Hepatocyte (in vitro differentiated cells): Measurements from ENCODE around the gene PTPN3. TPM values are rescaled to one million over a fixed set of nuclear protein-coding genes. Genes with fewer than 3 reads are reported as not detected.
"Not testable (repeated sequence)": the region's sequence is repeated elsewhere in the genome, so short reads cannot be mapped to it uniquely, and the experiment has no call there.

Experiments used
- DNase-seq: peaks from one replicate; pipeline ENCODE4 v3.0.0-alpha.2; 2016; ENCODE audit warnings: low spot score
- H2AFZ ChIP-seq: fragments of 200-600 bp; sonication (generic); 2 replicates; pipeline ENCODE4 v1.6.0; 2016; ENCODE audit warnings: antibody characterized with exemption, mild to moderate bottlenecking
- H3K27ac ChIP-seq: fragments of 200-600 bp; sonication (generic); 2 replicates; pipeline ENCODE4 v1.5.1; 2016; ENCODE audit warnings: mild to moderate bottlenecking
- H3K27me3 ChIP-seq: fragments of 200-600 bp; sonication (generic); 2 replicates; pipeline ENCODE4 v1.6.1; 2016
- H3K36me3 ChIP-seq: fragments of 200-600 bp; sonication (generic); replicated peaks from 2 replicates; pipeline ENCODE4 v1.5.1; 2016; ENCODE audit warnings: low read depth; ENCODE audit not compliant: insufficient read depth
- H3K4me1 ChIP-seq: fragments of 200-600 bp; sonication (generic); 2 replicates; pipeline ENCODE4 v1.5.1; 2016; ENCODE audit warnings: mild to moderate bottlenecking, moderate library complexity; ENCODE audit not compliant: insufficient read depth
- H3K4me2 ChIP-seq: fragments of 200-600 bp; sonication (generic); 2 replicates; pipeline ENCODE4 v1.6.0; 2016
- H3K4me3 ChIP-seq: fragments of 200-600 bp; sonication (generic); 2 replicates; pipeline ENCODE4 v1.5.1; 2016; ENCODE audit warnings: mild to moderate bottlenecking
- H3K79me2 ChIP-seq: fragments of 200-600 bp; sonication (generic); 2 replicates; pipeline ENCODE4 v1.6.0; 2017; ENCODE audit warnings: mild to moderate bottlenecking
- H3K9me2 ChIP-seq: fragments of 200-600 bp; sonication (generic); replicated peaks from 2 replicates; pipeline ENCODE4 v1.6.0; 2017; ENCODE audit warnings: mild to moderate bottlenecking; ENCODE audit not compliant: insufficient read depth
- H3K9me3 ChIP-seq: fragments of 200-600 bp; sonication (generic); 2 replicates; pipeline ENCODE4 v1.5.1; 2016; ENCODE audit warnings: low read depth, mild to moderate bottlenecking
- H4K20me1 ChIP-seq: fragments of 200-600 bp; sonication (generic); 2 replicates; pipeline ENCODE4 v1.6.0; 2016; ENCODE audit warnings: mild to moderate bottlenecking; ENCODE audit not compliant: insufficient read depth, poor library complexity, severe bottlenecking
- CTCF ChIP-seq: fragments of 200-600 bp; sonication (generic); IDR thresholded peaks from 2 replicates; pipeline ENCODE4 v1.5.1; 2016; ENCODE audit warnings: antibody characterized with exemption, mild to moderate bottlenecking; ENCODE audit not compliant: poor library complexity
- EZH2 ChIP-seq: fragments of 200-600 bp; sonication (generic); IDR thresholded peaks from 2 replicates; pipeline ENCODE4 v1.6.1; 2016; ENCODE audit warnings: antibody characterized with exemption, mild to moderate bottlenecking, borderline replicate concordance
- EZH2phosphoT487 ChIP-seq: fragments of 200-600 bp; sonication (generic); IDR thresholded peaks from one replicate; pipeline ENCODE4 v1.6.1; 2018; ENCODE audit warnings: antibody characterized with exemption, mild to moderate bottlenecking, low read depth, moderate library complexity; ENCODE audit not compliant: unreplicated experiment, severe bottlenecking
- WGBS: methylation state at CpG from one replicate; pipeline ENCODE4 v1.1.6; 2016; ENCODE audit warnings: low lambda C conversion rate; ENCODE audit errors: missing lambda C conversion rate; 5-methylcytosine and 5-hydroxymethylcytosine counted together
- polyA plus RNA-seq: library from polyadenylated mRNA; unstranded; fragments of >200 nt; fragmentation: Nextera tagmentation; extraction: Ambion mirVana; gene quantifications from 2 replicates; pipeline ENCODE4 v1.2.1, GENCODE V29; 2016
- total RNA-seq: library from RNA; depleted of rRNA; stranded (reverse); fragments of >200 nt; gene quantifications from 2 replicates; pipeline ENCODE4 v1.2.3, GENCODE V29; 2014

Gene PTPN3
- total and polyA plus RNA-seq, 2 experiments from 2014 or later, result 4.4 to 12.1 TPM

- TF ChIP-seq EZH2, result no peak
- TF ChIP-seq EZH2phosphoT487, result no peak
- no peak for TF ChIP-seq CTCF
- no peaks in the 10 kb centered on the region for H4K20me1 ChIP-seq
- no peak for DNase-seq
- no peaks in the 10 kb centered on the region for H3K9me2 ChIP-seq
- no peak overlapping the region for H3K4me2 ChIP-seq
- H3K4me1 ChIP-seq, result no peaks in the 10 kb centered on the region
- 86% methylated on average over 5 of the region's 5 CpGs for WGBS
- H2AFZ ChIP-seq, result no peak overlapping the region
- no peaks in the 10 kb centered on the region for H3K36me3 ChIP-seq
- H3K27me3 ChIP-seq, result no peaks in the 10 kb centered on the region
- H3K9me3 ChIP-seq, result no peaks in the 10 kb centered on the region
- no peaks in the 10 kb centered on the region for H3K79me2 ChIP-seq
- no peak overlapping the region for H3K4me3 ChIP-seq
- H3K27ac ChIP-seq, result no peak overlapping the region
Measured at GRCh38 chr9:109360771-109361170, 137.3 kb downstream of the PTPN3 start.

GRCh38 chr9:109358968-109359603 is 139.0 kb downstream of the PTPN3 start:
- H2AFZ ChIP-seq, H3K4me1 ChIP-seq, H3K36me3 ChIP-seq, H3K79me2 ChIP-seq, H3K27me3 ChIP-seq, DNase-seq, H4K20me1 ChIP-seq, H3K9me3 ChIP-seq, H3K4me3 ChIP-seq, H3K9me2 ChIP-seq: not testable (repeated sequence)
- Histone ChIP-seq H3K4me2 (peak overlapping the region; percentile 50), H3K27ac (peak overlapping the region; percentile 64)
- 70% methylated on average over 8 of the region's 8 CpGs for WGBS

GRCh38 chr9:109355564-109356297 is 142.4 kb downstream of the PTPN3 start:
- H3K27me3 ChIP-seq, result no peaks in the 10 kb centered on the region
- no peaks in the 10 kb centered on the region for H4K20me1 ChIP-seq
- no peak for DNase-seq
- TF ChIP-seq EZH2, result no peak
- no peak for TF ChIP-seq EZH2phosphoT487
- no peak for TF ChIP-seq CTCF
- WGBS, result 80% methylated on average over 21 of the region's 21 CpGs
- H3K4me1 ChIP-seq, result no peaks in the 10 kb centered on the region
- no peak overlapping the region for H3K4me3 ChIP-seq
- no peaks in the 10 kb centered on the region for H3K79me2 ChIP-seq
- H3K9me3 ChIP-seq, result no peaks in the 10 kb centered on the region
- no peak overlapping the region for H3K4me2 ChIP-seq
- no peak overlapping the region for H3K27ac ChIP-seq
- no peaks in the 10 kb centered on the region for H3K9me2 ChIP-seq
- no peak overlapping the region for H2AFZ ChIP-seq
- no peaks in the 10 kb centered on the region for H3K36me3 ChIP-seq

GRCh38 chr9:109354190-109354589 is 143.9 kb downstream of the PTPN3 start:
- Histone ChIP-seq H3K79me2 (no peaks in the 10 kb centered on the region), H3K9me2 (no peaks in the 10 kb centered on the region), H3K36me3 (no peaks in the 10 kb centered on the region), H3K4me2 (no peak overlapping the region), H2AFZ (no peak overlapping the region), H3K9me3 (no peaks in the 10 kb centered on the region), H3K27ac (no peak overlapping the region), H3K4me1 (no peaks in the 10 kb centered on the region), H3K27me3 (no peaks in the 10 kb centered on the region), H3K4me3 (no peak overlapping the region), H4K20me1 (no peaks in the 10 kb centered on the region)
- no peak for DNase-seq
- TF ChIP-seq EZH2phosphoT487 (no peak), EZH2 (no peak), CTCF (no peak)
- WGBS, result 81% methylated on average over 2 of the region's 2 CpGs
